K562 (cell line): ENCODE results near the gene TMEM92. TPM values are rescaled to one million over a fixed set of nuclear protein-coding genes. Genes with fewer than 3 reads are reported as not detected.

Source experiments
- ATAC-seq: fragments of 200-7000 bp; cut with Tn5 transposase; 3 replicates; pipeline ENCODE4 v1.9.1; 2020; ENCODE audit warnings: moderate library complexity
- BruUV-seq: library from RNA; stranded (reverse); fragments of 400-500 nt; replicated peaks from 2 replicates; lab custom pipeline; 2021; lab: Mats Ljungman, UMichigan
- CTCF ChIA-PET: fragments of 300-600 bp; formaldehyde crosslinking; extraction: SDS; loops from one replicate; lab custom pipeline; 2021; ENCODE audit warnings: low intra/inter-chr PET ratio; lab: Yijun Ruan, JAX
- POLR2A ChIA-PET: fragments of 300-600, 350-650 bp; sonication (Branson Sonifier 250); formaldehyde crosslinking; extraction: SDS; loops from one replicate; lab custom pipeline; 2021; ENCODE audit warnings: antibody characterized with exemption, inconsistent platforms; lab: Yijun Ruan, JAX
- DNase-seq, 4 experiments: peaks; one replicate each; pipeline versions ENCODE4 v3.0.0 to v3.0.0-alpha.2; 2011 to 2018; ENCODE audit warnings: low spot score in 3 of 4, mixed read lengths in 3 of 4; ENCODE audit errors: extremely low read depth in 1 of 4
- FAIRE-seq: peaks from 2 replicates; lab custom pipeline; 2011; peaks lifted over from hg19 to GRCh38; lab: Jason Lieb, UNC
- H2AFZ ChIP-seq: 2 replicates; pipeline ENCODE4 v1.6.0; 2011; ENCODE audit warnings: low read depth, low read length, control low read depth, inconsistent platforms
- H3K27ac ChIP-seq: fragments of 200-600 bp; 3 replicates; pipeline ENCODE4 v1.8.0; 2011; ENCODE audit warnings: low read depth, mild to moderate bottlenecking, control low read depth, inconsistent platforms, low read length, moderate library complexity, mixed read lengths; ENCODE audit errors: extremely low read depth
- H3K27me3 ChIP-seq, 2 experiments: fragments of 300-600 bp in 1 of 2; 2 replicates in 1 of 2; 3 replicates in 1 of 2; pipeline versions ENCODE4 v1.6.0 to v1.8.0; 2011; ENCODE audit warnings: inconsistent platforms in 2 of 2, low read length in 2 of 2, mild to moderate bottlenecking in 1 of 2, mixed read lengths in 1 of 2, moderate library complexity in 1 of 2; ENCODE audit not compliant: control insufficient read depth in 2 of 2, insufficient read depth in 2 of 2
- H3K36me3 ChIP-seq: fragments of 300-600 bp; 3 replicates; pipeline ENCODE4 v1.8.0; 2011; ENCODE audit warnings: mild to moderate bottlenecking, low read length, inconsistent platforms; ENCODE audit not compliant: control insufficient read depth, insufficient read depth
- H3K4me1 ChIP-seq, 2 experiments: fragments of 200-600 bp in 1 of 2; replicated peaks in 1 of 2; 2 replicates in 1 of 2; 3 replicates in 1 of 2; pipeline versions ENCODE4 v1.5.1 to v1.8.0; 2011; ENCODE audit warnings: inconsistent platforms in 2 of 2, low read length in 2 of 2, mild to moderate bottlenecking in 1 of 2, mixed read lengths in 1 of 2, moderate library complexity in 1 of 2; ENCODE audit not compliant: control insufficient read depth in 2 of 2, insufficient read depth in 2 of 2
- H3K4me2 ChIP-seq: 2 replicates; pipeline ENCODE4 v1.6.1; 2011; ENCODE audit warnings: low read length, control low read depth, inconsistent platforms, mixed read lengths; ENCODE audit not compliant: insufficient read depth
- H3K4me3 ChIP-seq: fragments of 200-600 bp; sonication (generic), shearing (Covaris generic); 2 replicates; pipeline ENCODE4 v1.5.1; 2016; ENCODE audit warnings: control low read depth, inconsistent platforms
- H3K79me2 ChIP-seq: fragments of 200-600 bp; 3 replicates; pipeline ENCODE4 v1.8.0; 2011; ENCODE audit warnings: low read length, inconsistent platforms; ENCODE audit not compliant: control insufficient read depth, insufficient read depth
- H3K9ac ChIP-seq, 2 experiments: 2 replicates each; pipeline versions ENCODE4 v1.6.0 to v1.6.1; 2011; ENCODE audit warnings: low read depth in 2 of 2, low read length in 2 of 2, control low read depth in 1 of 2, inconsistent platforms in 1 of 2, mild to moderate bottlenecking in 1 of 2, mixed read lengths in 1 of 2; ENCODE audit not compliant: insufficient read depth in 1 of 2
- H3K9me1 ChIP-seq: one replicate; pipeline ENCODE4 v1.6.0; 2011; ENCODE audit warnings: inconsistent platforms, mild to moderate bottlenecking, low read length, moderate library complexity; ENCODE audit not compliant: control insufficient read depth, insufficient read depth
- H3K9me3 ChIP-seq: replicated peaks from 2 replicates; pipeline ENCODE4 v1.5.1; 2011; ENCODE audit warnings: low read depth, low read length, inconsistent platforms; ENCODE audit not compliant: control insufficient read depth, insufficient read depth
- H4K20me1 ChIP-seq: replicated peaks from 2 replicates; pipeline ENCODE4 v1.6.1; 2011; ENCODE audit warnings: low read length, inconsistent platforms, mixed read lengths; ENCODE audit not compliant: control insufficient read depth, insufficient read depth
- ATF1 ChIP-seq, 2 experiments: fragments of 450-650 bp in 1 of 2; IDR thresholded peaks; 2 replicates each; pipeline ENCODE4 v1.6.1; 2016; ENCODE audit warnings: missing compliant biosample characterization in 1 of 2, missing genetic modification characterization in 1 of 2
- HDGF ChIP-seq: fragments of 450-650 bp; IDR thresholded peaks from 2 replicates; pipeline ENCODE4 v1.6.1; 2016
- KAT2B ChIP-seq: IDR thresholded peaks from one replicate; pipeline ENCODE4 v1.6.1; 2012; ENCODE audit warnings: low read depth, mild to moderate bottlenecking, control low read depth, inconsistent platforms, low read length, moderate library complexity
- OTX1 ChIP-seq: fragments of 450-650 bp; formaldehyde crosslinking; IDR thresholded peaks from 2 replicates; pipeline ENCODE4 v1.4.0; 2022; ENCODE audit warnings: mild to moderate bottlenecking
- PHF21A ChIP-seq: fragments of 450-650 bp; IDR thresholded peaks from 2 replicates; pipeline ENCODE4 v1.6.1; 2017; ENCODE audit warnings: low read depth, borderline replicate concordance
- SRSF9 ChIP-seq: fragments of 200-400 bp; formaldehyde crosslinking; IDR thresholded peaks from 2 replicates; pipeline ENCODE4 v1.6.1; 2017; ENCODE audit warnings: low read depth, low read length, borderline replicate concordance
- ZNF165 ChIP-seq: fragments of 250-450 bp; sonication (Bioruptor Pico); IDR thresholded peaks from 2 replicates; pipeline ENCODE4 v1.4.0; 2020; ENCODE audit warnings: borderline replicate concordance
- WGBS: fragments of 100-300 bp; shearing (Covaris generic); methylation state at CpG from one replicate; pipeline ENCODE4 v1.1.6; 2016; ENCODE audit warnings: low coverage, mixed read lengths; ENCODE audit not compliant: insufficient coverage; ENCODE audit errors: missing lambda C conversion rate; 5-methylcytosine and 5-hydroxymethylcytosine counted together
- in situ Hi-C: fragments of 300-500 bp; cut with MboI; formaldehyde crosslinking; loops from 4 replicates; pipeline ENCODE4 v1.15.0; 2018; ENCODE audit warnings: inconsistent platforms, mixed read lengths
- intact Hi-C: fragments of 100-400 bp; cut with micrococcal nuclease; formaldehyde crosslinking; loops from 2 replicates; pipeline ENCODE4 v1.14.2; 2022
- polyA plus RNA-seq, 8 experiments: library from polyadenylated mRNA; depleted of rRNA in 4 of 8; stranded (reverse) in 5 of 8; unstranded in 3 of 8; fragments of >200 nt; fragmentation: Nextera tagmentation in 2 of 8; fragmentation: Illumina TruSeq in 1 of 8; extraction: Ambion mirVana in 2 of 8; extraction: Trizol in 1 of 8; gene quantifications; 2 replicates each; pipeline versions ENCODE4 v1.2.1 to v1.2.3, GENCODE V29; 2011 to 2014; ENCODE audit warnings: inconsistent platforms in 1 of 8, missing spikeins in 1 of 8
- total RNA-seq, 7 experiments: library from RNA; depleted of rRNA in 6 of 7; stranded (reverse); fragments of >200 nt in 6 of 7; fragmentation: Illumina TruSeq in 2 of 7; extraction: Trizol in 2 of 7; gene quantifications; 2 replicates each; pipeline versions ENCODE4 v1.2.1 to v1.2.3, GENCODE V29; 2011 to 2021; ENCODE audit warnings: low replicate concordance in 1 of 7
- TF ChIP-seq, protein P1 (sequence below): fragments of 250-450 bp; sonication (Bioruptor Pico); IDR thresholded peaks from 2 replicates; pipeline ENCODE4 v1.5.0; 2021

The TMEM92 gene
- total and polyA plus RNA-seq, 9 of the 15 experiments (the other 6 are each of a cell fraction or from before 2014, with no cell fraction given), result 0.14 to 2.1 (median 0.40) TPM

DNA sequence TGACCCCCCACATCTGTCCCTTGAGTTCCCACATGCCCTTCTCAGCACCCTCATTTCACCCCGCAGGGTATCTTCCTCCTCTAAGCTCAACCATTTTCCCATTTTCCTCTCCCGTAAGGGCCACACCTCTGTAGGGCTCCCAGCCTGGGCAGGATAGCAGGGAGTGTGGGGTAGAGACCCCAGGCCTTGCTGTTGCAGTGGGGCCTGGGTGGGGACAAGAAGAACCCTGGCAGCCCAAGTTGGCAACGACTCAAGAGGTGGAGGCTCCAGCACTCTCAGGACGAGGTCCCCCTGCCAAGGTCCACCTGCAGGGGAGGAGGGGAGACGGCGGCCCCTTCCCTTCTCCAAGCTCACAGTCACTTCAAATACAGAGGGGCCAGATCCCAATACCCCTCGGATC lies 2.0 kb upstream of the TMEM92 start:
- CTCF ChIA-PET, result interaction anchor here (0.9 to 6.8 kb wide), 3 partner anchors 25 to 94 kb away, joined by 3 to 147 read pairs (median 14); partner anchors contain the start of gene COL1A1
- Histone ChIP-seq H2AFZ (peak overlapping the region; percentile 92), H3K9me3 (no peaks in the 10 kb centered on the region), H3K4me2 (peak overlapping the region; percentile 72), H3K79me2 (no peaks in the 10 kb centered on the region), H4K20me1 (no peaks in the 10 kb centered on the region), H3K9ac (no peak overlapping the region; a peak in 1 of 4 replicates), H3K9me1 (no peaks in the 10 kb centered on the region), H3K4me1 (peaks cover 12 to 24% of the 10 kb centered on the region in 2 experiments), H3K27ac (no peak overlapping the region)
- DNase-seq (peak in 1 of 4 experiments; percentile 8), FAIRE-seq (no peak), ATAC-seq (no peak)
- in situ Hi-C loops (loop anchor here (5.0 kb wide), 1 partner anchor 65 kb away; no protein-coding TSS in a partner anchor), intact Hi-C loops (no loop called here)
- 53% methylated on average over 3 of the region's 7 CpGs for WGBS
- POLR2A ChIA-PET, result no interaction called here
- BruUV-seq, result no TSS peak
- TF ChIP-seq SRSF9, result no peak
- no peak for TF ChIP-seq ATF1 (CRISPR knock-in tag; IDR thresholded peaks at IDR 0.05)
- no peak for TF ChIP-seq ATF1 (tag; IDR thresholded peaks at IDR 0.05)
- TF ChIP-seq HDGF, result no peak
- TF ChIP-seq KAT2B, result no peak
- TF ChIP-seq, protein P1, sequence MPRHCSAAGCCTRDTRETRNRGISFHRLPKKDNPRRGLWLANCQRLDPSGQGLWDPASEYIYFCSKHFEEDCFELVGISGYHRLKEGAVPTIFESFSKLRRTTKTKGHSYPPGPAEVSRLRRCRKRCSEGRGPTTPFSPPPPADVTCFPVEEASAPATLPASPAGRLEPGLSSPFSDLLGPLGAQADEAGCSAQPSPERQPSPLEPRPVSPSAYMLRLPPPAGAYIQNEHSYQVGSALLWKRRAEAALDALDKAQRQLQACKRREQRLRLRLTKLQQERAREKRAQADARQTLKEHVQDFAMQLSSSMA, result no peak
- TF ChIP-seq OTX1 (CRISPR knock-in tag), result no peak
- TF ChIP-seq ZNF165, result no peak
- no peak for TF ChIP-seq PHF21A
- TF ChIP-seq, all 486 proteins: peak for 0
- Histone ChIP-seq H3K36me3 (no peaks in the 10 kb centered on the region), H3K27me3 (peaks cover 0 to 8% of the 10 kb centered on the region in 2 experiments; a peak in 2 of 5 replicates), H3K4me3 (no peak overlapping the region)
